Keratinocyte (primary cell): ENCODE results near the gene HNRNPH1.

ENCODE experiments used
- EZH2 ChIP-seq: IDR thresholded peaks from one replicate; pipeline ENCODE4 v1.6.1; 2012; ENCODE audit warnings: inconsistent platforms, mild to moderate bottlenecking, low read length, moderate library complexity
- TF ChIP-seq, protein P1 (sequence below), 3 experiments: IDR thresholded peaks in 1 of 3; conservative IDR thresholded peaks in 1 of 3; optimal IDR thresholded peaks in 1 of 3; 2 replicates in 2 of 3; 3 replicates in 1 of 3; pipeline versions ENCODE3 to v1.5.1; 2011; ENCODE audit warnings: low read length in 3 of 3, mild to moderate bottlenecking in 3 of 3, moderate library complexity in 2 of 3, control low read depth in 1 of 3, inconsistent platforms in 1 of 3; ENCODE audit not compliant: insufficient read depth in 2 of 3; ENCODE audit errors: extremely low read depth in 1 of 3

DNA sequence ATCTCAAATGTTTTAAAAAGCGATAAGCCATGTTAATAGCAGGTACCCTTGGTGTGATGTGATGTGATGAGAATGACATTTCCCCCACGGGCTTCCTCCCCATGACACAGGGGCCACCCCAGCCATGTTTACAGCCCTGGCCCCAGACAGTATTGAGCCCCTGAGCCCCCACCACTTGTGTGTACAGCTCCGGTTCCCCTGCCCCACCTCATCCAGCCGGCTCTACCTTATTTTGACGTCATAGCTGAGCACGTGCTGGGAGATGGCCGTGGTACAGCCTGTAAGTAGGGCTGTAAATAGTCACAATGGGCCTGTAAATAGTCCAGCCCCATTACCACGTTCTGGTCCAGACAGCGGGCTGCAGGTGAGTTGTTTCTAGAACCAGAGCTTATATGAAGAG, 24.9 kb upstream of the HNRNPH1 start:
- TF ChIP-seq, protein P1, sequence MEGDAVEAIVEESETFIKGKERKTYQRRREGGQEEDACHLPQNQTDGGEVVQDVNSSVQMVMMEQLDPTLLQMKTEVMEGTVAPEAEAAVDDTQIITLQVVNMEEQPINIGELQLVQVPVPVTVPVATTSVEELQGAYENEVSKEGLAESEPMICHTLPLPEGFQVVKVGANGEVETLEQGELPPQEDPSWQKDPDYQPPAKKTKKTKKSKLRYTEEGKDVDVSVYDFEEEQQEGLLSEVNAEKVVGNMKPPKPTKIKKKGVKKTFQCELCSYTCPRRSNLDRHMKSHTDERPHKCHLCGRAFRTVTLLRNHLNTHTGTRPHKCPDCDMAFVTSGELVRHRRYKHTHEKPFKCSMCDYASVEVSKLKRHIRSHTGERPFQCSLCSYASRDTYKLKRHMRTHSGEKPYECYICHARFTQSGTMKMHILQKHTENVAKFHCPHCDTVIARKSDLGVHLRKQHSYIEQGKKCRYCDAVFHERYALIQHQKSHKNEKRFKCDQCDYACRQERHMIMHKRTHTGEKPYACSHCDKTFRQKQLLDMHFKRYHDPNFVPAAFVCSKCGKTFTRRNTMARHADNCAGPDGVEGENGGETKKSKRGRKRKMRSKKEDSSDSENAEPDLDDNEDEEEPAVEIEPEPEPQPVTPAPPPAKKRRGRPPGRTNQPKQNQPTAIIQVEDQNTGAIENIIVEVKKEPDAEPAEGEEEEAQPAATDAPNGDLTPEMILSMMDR (optimal IDR thresholded peaks at IDR 0.05 in 1 of 3, IDR thresholded peaks at IDR 0.05 in 1 of 3, conservative IDR thresholded peaks at IDR 0.05 in 1 of 3; ENCODE audit: extremely low read depth in 1 of 3, insufficient read depth in 2 of 3, low read length in 3 of 3) = no peak
- TF ChIP-seq EZH2 = no peak
